Muscle layer of duodenum (tissue), 2 donors: ENCODE measurements around the gene MED28.
A peak's percentile ranks its signal among the peaks of the same experiment; 100 is the strongest.

ENCODE experiments used
- H3K27ac ChIP-seq: one replicate; pipeline ENCODE4 v1.7.0; 2013; ENCODE audit warnings: mild to moderate bottlenecking, low read length
- H3K27me3 ChIP-seq: one replicate; pipeline ENCODE4 v1.7.0; 2013; ENCODE audit warnings: low read depth, mild to moderate bottlenecking, control low read depth, low read length
- H3K36me3 ChIP-seq, 2 donors: one replicate each; pipeline ENCODE4 v1.7.0; 2013; ENCODE audit warnings: low read length in 2 of 2, control low read depth in 1 of 2, mild to moderate bottlenecking in 1 of 2; ENCODE audit not compliant: insufficient read depth in 2 of 2, control insufficient read depth in 1 of 2
- H3K4me1 ChIP-seq, 2 donors: one replicate each; pipeline ENCODE4 v1.7.0; 2013; ENCODE audit warnings: low read length in 2 of 2, mild to moderate bottlenecking in 2 of 2, control low read depth in 1 of 2, moderate library complexity in 1 of 2; ENCODE audit not compliant: insufficient read depth in 2 of 2, control insufficient read depth in 1 of 2
- H3K4me3 ChIP-seq, 2 donors: one replicate each; pipeline ENCODE4 v1.7.0; 2013; ENCODE audit warnings: low read length in 2 of 2, low read depth in 1 of 2, mild to moderate bottlenecking in 1 of 2
- H3K9me3 ChIP-seq, 2 donors: one replicate each; pipeline ENCODE4 v1.7.0; 2013; ENCODE audit warnings: low read length in 2 of 2, control low read depth in 1 of 2, mild to moderate bottlenecking in 1 of 2; ENCODE audit not compliant: control insufficient read depth in 1 of 2
- donor health status: healthy.

MED28 gene

DNA sequence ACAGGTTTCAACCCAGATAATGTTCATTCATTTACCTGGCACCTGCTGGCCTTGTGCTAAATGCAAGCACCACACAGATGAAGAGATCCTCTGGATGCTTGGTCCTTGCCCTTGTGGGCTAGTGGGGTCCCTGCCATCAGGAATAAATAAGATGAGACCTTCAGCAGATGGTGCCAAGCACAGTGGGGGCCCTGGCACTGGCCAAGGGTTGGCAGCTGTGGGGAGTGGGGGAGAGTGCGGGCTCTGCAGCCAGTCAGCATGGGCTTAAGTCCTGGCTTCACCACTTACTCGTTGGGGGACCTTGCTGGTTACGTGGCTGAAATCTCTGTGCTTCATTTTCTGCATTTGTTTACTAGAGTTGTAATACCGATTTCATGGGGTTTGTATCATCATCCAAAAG, 30.5 kb upstream of the MED28 start:
- Histone ChIP-seq H3K4me1 (peaks cover 0 to 4% of the 10 kb centered on the region in 2 donors), H3K36me3 (peaks cover 69 to 70% of the 10 kb centered on the region in 2 donors), H3K9me3 (no peaks in the 10 kb centered on the region), H3K27me3 (no peaks in the 10 kb centered on the region), H3K27ac (no peak overlapping the region), H3K4me3 (no peak overlapping the region)

DNA sequence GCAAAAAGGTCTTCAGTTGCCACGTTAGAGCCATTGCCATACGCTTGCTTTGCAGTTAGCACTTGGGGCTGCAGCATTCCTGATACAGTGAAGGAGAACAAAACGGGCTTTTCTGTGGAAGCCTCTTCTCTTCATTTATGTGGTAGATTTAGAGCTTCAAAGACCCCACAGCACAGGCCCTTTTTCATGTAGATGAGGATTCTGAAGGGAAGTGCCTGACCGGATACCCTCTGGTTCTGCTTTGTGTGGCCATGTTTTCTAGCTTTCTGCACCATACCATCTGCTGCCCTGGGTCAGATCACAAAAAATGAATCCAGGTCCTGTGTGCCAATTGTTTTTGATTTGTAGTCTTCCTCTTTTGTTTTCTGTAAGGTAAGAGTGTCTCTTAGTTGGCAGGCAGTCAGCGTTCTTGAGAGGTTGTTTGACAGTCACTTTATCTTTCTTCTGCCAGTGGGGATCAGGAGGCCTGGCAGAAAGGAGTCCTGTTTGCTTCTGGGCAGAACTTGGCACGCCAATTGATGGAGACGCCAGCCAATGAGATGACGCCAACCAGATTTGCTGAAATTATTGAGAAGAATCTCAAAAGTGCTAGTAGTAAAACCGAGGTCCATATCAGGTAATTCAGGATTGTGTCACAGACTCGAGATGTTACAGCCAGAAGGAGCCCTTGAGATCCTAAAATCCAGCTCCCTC, 29.8 kb upstream of the MED28 start:
- H3K4me1 ChIP-seq, result peaks cover 0 to 1% of the 10 kb centered on the region in 2 donors

GRCh38 chr4:17587094-17587822, 27.2 kb upstream of the MED28 start:
- H3K27ac ChIP-seq, result no peak overlapping the region
- no peaks in the 10 kb centered on the region for H3K4me1 ChIP-seq
- H3K36me3 ChIP-seq, result peaks cover 77 to 89% of the 10 kb centered on the region in 2 donors
- no peaks in the 10 kb centered on the region for H3K27me3 ChIP-seq
- no peaks in the 10 kb centered on the region for H3K9me3 ChIP-seq
- H3K4me3 ChIP-seq, result no peak overlapping the region

More for the DNA sequence above, 29.8 kb upstream of the MED28 start:
- Histone ChIP-seq H3K27me3 (no peaks in the 10 kb centered on the region), H3K4me3 (no peak overlapping the region), H3K36me3 (peaks cover 74 to 77% of the 10 kb centered on the region in 2 donors), H3K27ac (no peak overlapping the region), H3K9me3 (no peaks in the 10 kb centered on the region)

DNA sequence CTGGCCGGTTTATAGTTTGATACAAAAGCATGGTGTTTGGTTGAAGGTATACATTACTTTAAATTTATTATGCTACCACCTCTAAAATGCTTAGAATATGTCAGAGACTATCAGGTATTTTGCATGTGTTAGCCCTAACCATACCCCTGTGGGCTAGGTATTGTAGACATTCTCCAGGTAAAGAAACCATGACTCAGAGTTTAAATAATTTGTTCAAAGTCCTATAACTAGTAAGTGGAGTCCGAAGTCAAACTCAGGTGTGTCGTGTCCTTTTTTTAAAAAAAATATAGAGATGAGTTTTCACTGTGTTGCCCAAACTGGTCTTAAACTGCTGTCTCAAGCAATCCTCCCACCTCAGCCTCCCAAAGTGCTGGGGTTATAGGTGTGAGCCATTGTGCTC, 25.1 kb upstream of the MED28 start:
- H3K36me3 ChIP-seq, result peaks cover 62 to 79% of the 10 kb centered on the region in 2 donors
- no peak overlapping the region for H3K27ac ChIP-seq
- H3K4me3 ChIP-seq, result no peak overlapping the region
- H3K4me1 ChIP-seq, result no peaks in the 10 kb centered on the region
- H3K9me3 ChIP-seq, result no peaks in the 10 kb centered on the region
- H3K27me3 ChIP-seq, result no peaks in the 10 kb centered on the region

- Histone ChIP-seq H3K4me1 (no peaks in the 10 kb centered on the region), H3K27ac (no peak overlapping the region), H3K36me3 (peaks cover 48 to 63% of the 10 kb centered on the region in 2 donors), H3K4me3 (no peak overlapping the region), H3K27me3 (no peaks in the 10 kb centered on the region), H3K9me3 (no peaks in the 10 kb centered on the region)
Observed at GRCh38 chr4:17595471-17596005, 18.9 kb upstream of the MED28 start.

GRCh38 chr4:17597517-17597916, 16.9 kb upstream of the MED28 start:
- H3K9me3 ChIP-seq, result no peaks in the 10 kb centered on the region
- H3K4me1 ChIP-seq, result no peaks in the 10 kb centered on the region
- peaks cover 48 to 64% of the 10 kb centered on the region in 2 donors for H3K36me3 ChIP-seq
- H3K4me3 ChIP-seq, result no peak overlapping the region
- H3K27me3 ChIP-seq, result no peaks in the 10 kb centered on the region
- no peak overlapping the region for H3K27ac ChIP-seq

DNA sequence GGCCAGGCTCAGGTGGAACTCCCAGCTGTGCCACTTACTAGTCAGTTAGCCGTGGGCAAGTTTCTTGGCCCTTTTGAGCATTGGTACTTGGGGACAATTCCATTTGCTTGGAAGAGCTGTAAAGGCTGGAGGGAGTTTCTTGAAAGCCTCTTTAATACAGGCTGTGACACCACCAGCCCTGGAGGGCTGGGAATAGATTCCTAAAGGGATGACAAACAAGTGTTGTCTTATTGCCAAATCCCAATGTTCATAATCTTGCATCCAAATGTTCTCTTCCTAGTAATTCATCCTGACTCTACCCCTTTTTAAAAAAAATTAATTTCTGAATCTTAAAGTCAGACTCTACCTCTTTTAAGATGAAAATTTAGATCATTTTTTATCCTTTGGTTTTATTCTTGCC, 14.6 kb upstream of the MED28 start:
- H3K9me3 ChIP-seq, result no peaks in the 10 kb centered on the region
- no peak overlapping the region for H3K4me3 ChIP-seq
- no peaks in the 10 kb centered on the region for H3K27me3 ChIP-seq
- H3K36me3 ChIP-seq, result peaks cover 48 to 58% of the 10 kb centered on the region in 2 donors
- no peaks in the 10 kb centered on the region for H3K4me1 ChIP-seq
- no peak overlapping the region for H3K27ac ChIP-seq

GRCh38 chr4:17605236-17605635, 9.2 kb upstream of the MED28 start:
- Histone ChIP-seq H3K9me3 (no peaks in the 10 kb centered on the region), H3K4me1 (no peaks in the 10 kb centered on the region), H3K27ac (no peak overlapping the region), H3K36me3 (peaks cover 47 to 50% of the 10 kb centered on the region in 2 donors), H3K27me3 (no peaks in the 10 kb centered on the region), H3K4me3 (no peak overlapping the region)

GRCh38 chr4:17613761-17614415, 553 bp upstream of the MED28 start:
- peak overlapping the region; percentile 99 to 100 for H3K4me3 ChIP-seq
- H3K36me3 ChIP-seq, result peaks cover 0 to 20% of the 10 kb centered on the region in 2 donors
- H3K4me1 ChIP-seq, result peaks cover 13 to 24% of the 10 kb centered on the region in 2 donors
- no peaks in the 10 kb centered on the region for H3K27me3 ChIP-seq
- no peaks in the 10 kb centered on the region for H3K9me3 ChIP-seq
- peak overlapping the region; percentile 94 for H3K27ac ChIP-seq

GRCh38 chr4:17616283-17616682, 1.8 kb downstream of the MED28 start:
- peaks cover 13 to 31% of the 10 kb centered on the region in 2 donors for H3K4me1 ChIP-seq

GRCh38 chr4:17618926-17619325, 4.5 kb downstream of the MED28 start:
- H3K36me3 ChIP-seq, result peaks cover 21 to 69% of the 10 kb centered on the region in 2 donors
- H3K27me3 ChIP-seq, result no peaks in the 10 kb centered on the region
- no peak overlapping the region for H3K27ac ChIP-seq
- no peak overlapping the region for H3K4me3 ChIP-seq
- H3K9me3 ChIP-seq, result no peaks in the 10 kb centered on the region
- peaks cover 13 to 31% of the 10 kb centered on the region in 2 donors for H3K4me1 ChIP-seq

More at GRCh38 chr4:17616283-17616682, 1.8 kb downstream of the MED28 start:
- Histone ChIP-seq H3K9me3 (no peaks in the 10 kb centered on the region), H3K4me3 (peak overlapping the region; percentile 2 to 100), H3K27me3 (no peaks in the 10 kb centered on the region), H3K27ac (no peak overlapping the region), H3K36me3 (peaks cover 2 to 43% of the 10 kb centered on the region in 2 donors)
